AG10803 (cell line): Measurements from ENCODE around the gene ZPLD1.

ENCODE experiments used
- DNase-seq: peaks from one replicate; pipeline ENCODE4 v3.0.0; 2010; ENCODE audit warnings: low read depth
- H3K4me3 ChIP-seq: 2 replicates; pipeline ENCODE4 v1.5.1; 2011; ENCODE audit warnings: mild to moderate bottlenecking, low read length, control low read depth
- TF ChIP-seq, protein P1 (sequence below): conservative IDR thresholded peaks from 2 replicates; pipeline ENCODE4 v1.5.1; 2011; ENCODE audit warnings: mild to moderate bottlenecking, low read length, control low read depth, inconsistent platforms

The ZPLD1 gene

DNA sequence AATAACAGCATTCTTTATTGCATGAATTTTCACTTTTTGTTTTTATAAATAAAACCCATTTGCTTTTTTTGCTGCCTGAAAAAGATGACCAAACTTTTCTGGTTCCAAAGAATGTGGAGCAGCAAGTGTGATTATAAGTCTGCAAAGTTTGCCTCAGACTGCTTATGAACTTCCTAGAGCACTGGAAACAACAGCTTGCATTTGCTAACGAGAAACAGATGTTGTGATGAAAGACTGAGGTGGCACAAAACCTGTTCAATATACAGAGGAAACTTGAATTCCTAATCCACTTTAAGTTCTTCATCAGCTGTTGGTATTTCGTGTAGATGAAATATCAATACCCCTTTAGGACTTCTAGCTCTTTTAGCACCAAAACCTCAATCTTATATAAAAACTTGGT lies 9.3 kb downstream of the ZPLD1 start:
- H3K4me3 ChIP-seq: no peak overlapping the region
- peak; percentile 54 for DNase-seq
- TF ChIP-seq, protein P1, sequence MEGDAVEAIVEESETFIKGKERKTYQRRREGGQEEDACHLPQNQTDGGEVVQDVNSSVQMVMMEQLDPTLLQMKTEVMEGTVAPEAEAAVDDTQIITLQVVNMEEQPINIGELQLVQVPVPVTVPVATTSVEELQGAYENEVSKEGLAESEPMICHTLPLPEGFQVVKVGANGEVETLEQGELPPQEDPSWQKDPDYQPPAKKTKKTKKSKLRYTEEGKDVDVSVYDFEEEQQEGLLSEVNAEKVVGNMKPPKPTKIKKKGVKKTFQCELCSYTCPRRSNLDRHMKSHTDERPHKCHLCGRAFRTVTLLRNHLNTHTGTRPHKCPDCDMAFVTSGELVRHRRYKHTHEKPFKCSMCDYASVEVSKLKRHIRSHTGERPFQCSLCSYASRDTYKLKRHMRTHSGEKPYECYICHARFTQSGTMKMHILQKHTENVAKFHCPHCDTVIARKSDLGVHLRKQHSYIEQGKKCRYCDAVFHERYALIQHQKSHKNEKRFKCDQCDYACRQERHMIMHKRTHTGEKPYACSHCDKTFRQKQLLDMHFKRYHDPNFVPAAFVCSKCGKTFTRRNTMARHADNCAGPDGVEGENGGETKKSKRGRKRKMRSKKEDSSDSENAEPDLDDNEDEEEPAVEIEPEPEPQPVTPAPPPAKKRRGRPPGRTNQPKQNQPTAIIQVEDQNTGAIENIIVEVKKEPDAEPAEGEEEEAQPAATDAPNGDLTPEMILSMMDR: no peak

DNA sequence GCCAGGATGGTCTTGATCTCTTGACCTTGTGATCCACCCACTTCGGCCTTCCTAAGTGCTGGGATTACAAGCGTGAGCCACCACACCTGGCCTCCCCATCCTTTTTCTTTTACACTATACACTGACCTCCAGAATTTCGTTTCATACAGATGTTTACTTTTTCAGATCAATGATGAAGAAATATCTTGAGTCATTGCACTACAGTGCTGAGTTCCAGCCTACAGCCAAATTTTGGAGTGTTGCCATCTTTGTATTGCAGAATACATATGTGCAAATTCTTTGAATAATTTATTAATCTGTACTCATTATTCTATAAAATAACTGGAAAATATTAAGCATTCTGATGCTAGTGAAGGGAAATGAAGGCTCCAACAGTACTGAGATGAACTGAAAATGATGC lies 12.5 kb downstream of the ZPLD1 start:
- H3K4me3 ChIP-seq: no peak overlapping the region
- TF ChIP-seq, protein P1: no peak
- peak; percentile 1 for DNase-seq

DNA sequence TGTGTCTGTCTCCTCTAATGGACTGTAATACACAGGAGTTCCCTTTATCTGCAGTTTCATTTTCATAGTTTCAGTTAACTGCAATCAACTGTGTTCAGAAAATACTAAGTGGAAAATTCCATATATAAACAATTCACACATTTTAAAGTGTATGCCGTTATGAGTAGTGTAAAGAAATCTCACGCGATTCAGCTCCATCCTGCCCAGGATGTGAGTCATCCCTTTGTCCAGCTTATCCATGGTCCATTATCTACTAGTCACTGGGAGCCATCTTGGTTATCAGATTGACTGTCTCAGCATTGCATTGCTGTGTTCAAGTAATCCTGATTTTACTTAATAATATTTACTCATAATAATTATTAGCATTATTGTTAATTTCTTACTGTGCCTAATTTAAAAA lies 14.5 kb downstream of the ZPLD1 start:
- no peak overlapping the region for H3K4me3 ChIP-seq
- TF ChIP-seq, protein P1: no peak
- no peak for DNase-seq

DNA sequence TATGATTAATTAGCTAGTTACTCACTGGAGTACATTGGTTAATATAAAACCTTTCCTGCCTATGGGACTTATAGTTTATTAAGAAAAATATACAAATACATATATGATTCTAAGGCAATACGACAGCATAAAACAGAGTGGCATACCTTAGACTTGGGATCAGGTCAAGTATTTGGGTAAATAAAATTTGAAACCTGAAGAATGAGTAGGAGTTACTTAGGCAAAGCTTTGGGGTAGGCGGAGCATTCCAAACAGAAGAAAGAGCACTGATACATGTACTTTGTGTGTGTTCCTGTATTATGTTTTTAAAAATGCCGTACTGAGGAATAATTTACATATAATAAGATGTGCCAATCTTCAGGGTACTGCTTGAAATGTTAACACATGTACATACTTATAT lies 15.1 kb downstream of the ZPLD1 start:
- TF ChIP-seq, protein P1: no peak
- no peak overlapping the region for H3K4me3 ChIP-seq
- no peak for DNase-seq

DNA sequence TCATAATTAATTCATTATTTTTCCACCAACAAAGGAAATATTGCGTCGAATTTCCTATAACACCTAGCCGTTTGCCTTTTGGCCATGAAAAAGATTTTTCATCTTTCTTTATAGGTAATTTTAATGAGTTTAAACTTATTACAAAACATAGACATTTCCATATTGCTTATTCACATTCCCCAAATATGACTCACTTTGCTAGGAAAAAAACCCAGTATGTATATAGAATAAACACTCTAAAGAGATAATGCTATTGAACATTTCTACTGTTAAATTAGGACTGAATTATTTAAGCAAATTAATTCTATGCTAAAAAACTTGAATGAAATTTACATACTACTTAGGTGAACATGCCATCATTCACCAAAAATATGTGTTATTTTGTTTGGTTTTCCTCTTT lies 16.2 kb downstream of the ZPLD1 start:
- no peak for DNase-seq
- TF ChIP-seq, protein P1: no peak
- H3K4me3 ChIP-seq: no peak overlapping the region

DNA sequence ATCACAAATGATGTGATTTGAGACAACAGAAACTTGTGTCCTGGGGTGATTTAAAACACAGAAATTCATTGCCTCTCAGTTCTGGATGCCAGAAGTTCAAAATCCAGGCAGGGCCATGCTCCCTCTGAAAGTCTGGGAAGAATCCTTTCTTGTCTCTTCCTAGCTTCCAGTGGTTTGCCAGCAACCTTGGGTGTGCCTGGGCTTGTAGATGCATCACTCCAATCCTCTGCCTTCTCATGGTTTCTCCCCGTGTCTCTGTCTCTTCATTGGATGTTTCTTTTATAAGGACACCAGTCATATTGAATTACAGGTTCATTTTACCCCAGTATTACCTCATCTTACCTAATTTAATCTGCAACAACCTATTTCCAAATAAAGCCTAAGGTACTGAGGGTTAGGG lies 16.7 kb downstream of the ZPLD1 start:
- DNase-seq: no peak
- TF ChIP-seq, protein P1: no peak
- H3K4me3 ChIP-seq: no peak overlapping the region

DNA sequence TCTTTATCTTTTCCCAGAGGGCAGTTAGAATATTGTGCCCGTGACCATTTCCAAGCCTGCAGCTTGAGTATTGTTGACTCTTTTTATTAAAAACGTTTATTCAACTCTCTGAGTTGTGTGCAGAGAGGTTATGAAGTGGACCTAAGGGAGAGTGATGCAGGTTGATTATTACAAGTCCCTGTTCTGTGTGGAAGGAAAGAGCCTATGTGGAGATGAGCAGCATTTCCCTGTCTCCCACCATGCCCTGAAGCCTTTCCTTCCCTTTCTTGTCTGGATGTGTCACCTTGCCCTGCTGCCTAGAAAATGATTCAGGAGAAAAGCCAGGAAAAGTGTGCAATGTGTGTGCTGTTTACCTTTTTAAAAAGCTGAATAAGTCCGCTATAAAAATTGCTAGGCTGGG lies 19.4 kb downstream of the ZPLD1 start:
- TF ChIP-seq, protein P1: no peak
- no peak for DNase-seq
- H3K4me3 ChIP-seq: no peak overlapping the region
